HL-60 (cell line): ENCODE results near the gene CHN1.

ENCODE experiments used
- DNase-seq, 2 experiments: peaks; one replicate each; pipeline ENCODE4 v3.0.0-alpha.2; 2010 to 2020; ENCODE audit warnings: low read depth in 1 of 2, low spot score in 1 of 2
- H3K27ac ChIP-seq: fragments of 250-450 bp; sonication (Bioruptor Pico); replicated peaks from 2 replicates; pipeline ENCODE4 v1.5.1; 2020; ENCODE audit warnings: mild to moderate bottlenecking, moderate library complexity
- H3K27me3 ChIP-seq: fragments of 250-450 bp; sonication (Bioruptor Pico); 2 replicates; pipeline ENCODE4 v1.5.1; 2021; ENCODE audit warnings: mild to moderate bottlenecking, moderate library complexity; ENCODE audit not compliant: insufficient read depth, poor library complexity, severe bottlenecking
- H3K4me3 ChIP-seq: replicated peaks from 2 replicates; pipeline ENCODE4 v1.5.1; 2011; ENCODE audit warnings: mild to moderate bottlenecking, control low read depth, low read length; ENCODE audit not compliant: insufficient read depth
- GABPA ChIP-seq: IDR thresholded peaks from 2 replicates; pipeline ENCODE4 v1.6.1; 2012; ENCODE audit warnings: low read depth
- POLR2AphosphoS5 ChIP-seq: IDR thresholded peaks from 2 replicates; pipeline ENCODE4 v1.6.1; 2012; ENCODE audit warnings: low read depth
- SPI1 ChIP-seq: IDR thresholded peaks from 2 replicates; pipeline ENCODE4 v1.6.1; 2012; ENCODE audit warnings: low read depth, mild to moderate bottlenecking, borderline replicate concordance
- TF ChIP-seq, protein P1 (sequence below): IDR thresholded peaks from 2 replicates; pipeline ENCODE4 v1.6.1; 2012; ENCODE audit warnings: low read depth; ENCODE audit not compliant: insufficient replicate concordance
- TF ChIP-seq, protein P2 (sequence below): IDR thresholded peaks from one replicate; pipeline ENCODE4 v1.5.1; 2011; ENCODE audit warnings: low read length, control low read depth, inconsistent platforms; ENCODE audit not compliant: insufficient read depth

CHN1 gene

GRCh38 chr2:175012516-175012915, 7.3 kb upstream of the CHN1 start:
- Histone ChIP-seq H3K27me3 (peaks cover 11% of the 10 kb centered on the region), H3K4me3 (no peak overlapping the region), H3K27ac (no peak overlapping the region)
- DNase-seq = no peak
- TF ChIP-seq, protein P1, sequence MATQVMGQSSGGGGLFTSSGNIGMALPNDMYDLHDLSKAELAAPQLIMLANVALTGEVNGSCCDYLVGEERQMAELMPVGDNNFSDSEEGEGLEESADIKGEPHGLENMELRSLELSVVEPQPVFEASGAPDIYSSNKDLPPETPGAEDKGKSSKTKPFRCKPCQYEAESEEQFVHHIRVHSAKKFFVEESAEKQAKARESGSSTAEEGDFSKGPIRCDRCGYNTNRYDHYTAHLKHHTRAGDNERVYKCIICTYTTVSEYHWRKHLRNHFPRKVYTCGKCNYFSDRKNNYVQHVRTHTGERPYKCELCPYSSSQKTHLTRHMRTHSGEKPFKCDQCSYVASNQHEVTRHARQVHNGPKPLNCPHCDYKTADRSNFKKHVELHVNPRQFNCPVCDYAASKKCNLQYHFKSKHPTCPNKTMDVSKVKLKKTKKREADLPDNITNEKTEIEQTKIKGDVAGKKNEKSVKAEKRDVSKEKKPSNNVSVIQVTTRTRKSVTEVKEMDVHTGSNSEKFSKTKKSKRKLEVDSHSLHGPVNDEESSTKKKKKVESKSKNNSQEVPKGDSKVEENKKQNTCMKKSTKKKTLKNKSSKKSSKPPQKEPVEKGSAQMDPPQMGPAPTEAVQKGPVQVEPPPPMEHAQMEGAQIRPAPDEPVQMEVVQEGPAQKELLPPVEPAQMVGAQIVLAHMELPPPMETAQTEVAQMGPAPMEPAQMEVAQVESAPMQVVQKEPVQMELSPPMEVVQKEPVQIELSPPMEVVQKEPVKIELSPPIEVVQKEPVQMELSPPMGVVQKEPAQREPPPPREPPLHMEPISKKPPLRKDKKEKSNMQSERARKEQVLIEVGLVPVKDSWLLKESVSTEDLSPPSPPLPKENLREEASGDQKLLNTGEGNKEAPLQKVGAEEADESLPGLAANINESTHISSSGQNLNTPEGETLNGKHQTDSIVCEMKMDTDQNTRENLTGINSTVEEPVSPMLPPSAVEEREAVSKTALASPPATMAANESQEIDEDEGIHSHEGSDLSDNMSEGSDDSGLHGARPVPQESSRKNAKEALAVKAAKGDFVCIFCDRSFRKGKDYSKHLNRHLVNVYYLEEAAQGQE = no peak
- TF ChIP-seq GABPA (no peak), POLR2AphosphoS5 (no peak), SPI1 (no peak)
- TF ChIP-seq, protein P2, sequence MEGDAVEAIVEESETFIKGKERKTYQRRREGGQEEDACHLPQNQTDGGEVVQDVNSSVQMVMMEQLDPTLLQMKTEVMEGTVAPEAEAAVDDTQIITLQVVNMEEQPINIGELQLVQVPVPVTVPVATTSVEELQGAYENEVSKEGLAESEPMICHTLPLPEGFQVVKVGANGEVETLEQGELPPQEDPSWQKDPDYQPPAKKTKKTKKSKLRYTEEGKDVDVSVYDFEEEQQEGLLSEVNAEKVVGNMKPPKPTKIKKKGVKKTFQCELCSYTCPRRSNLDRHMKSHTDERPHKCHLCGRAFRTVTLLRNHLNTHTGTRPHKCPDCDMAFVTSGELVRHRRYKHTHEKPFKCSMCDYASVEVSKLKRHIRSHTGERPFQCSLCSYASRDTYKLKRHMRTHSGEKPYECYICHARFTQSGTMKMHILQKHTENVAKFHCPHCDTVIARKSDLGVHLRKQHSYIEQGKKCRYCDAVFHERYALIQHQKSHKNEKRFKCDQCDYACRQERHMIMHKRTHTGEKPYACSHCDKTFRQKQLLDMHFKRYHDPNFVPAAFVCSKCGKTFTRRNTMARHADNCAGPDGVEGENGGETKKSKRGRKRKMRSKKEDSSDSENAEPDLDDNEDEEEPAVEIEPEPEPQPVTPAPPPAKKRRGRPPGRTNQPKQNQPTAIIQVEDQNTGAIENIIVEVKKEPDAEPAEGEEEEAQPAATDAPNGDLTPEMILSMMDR = no peak

DNA sequence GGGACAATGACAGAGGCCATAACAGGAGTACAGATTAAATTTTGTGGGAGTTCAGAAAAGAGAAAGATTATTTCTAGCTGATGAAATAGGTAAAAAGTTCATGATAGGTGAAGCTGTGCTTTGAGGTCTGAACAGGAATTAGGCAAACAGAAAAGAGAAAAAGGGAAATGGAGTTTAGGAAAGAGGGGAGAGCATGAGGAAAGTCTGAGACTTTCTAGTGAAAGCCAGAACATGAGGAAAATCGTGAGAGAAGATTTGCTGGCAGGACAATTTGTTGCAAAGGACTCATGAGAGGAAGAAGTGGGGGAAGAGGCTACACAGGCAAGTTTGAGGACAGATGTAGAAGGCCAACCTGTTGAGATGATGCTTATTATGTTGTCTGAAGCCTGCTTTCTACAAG, 6.3 kb upstream of the CHN1 start:
- TF ChIP-seq, protein P2 = no peak
- TF ChIP-seq, protein P1 = no peak
- no peak for TF ChIP-seq POLR2AphosphoS5
- TF ChIP-seq GABPA = no peak
- no peak for TF ChIP-seq SPI1
- Histone ChIP-seq H3K4me3 (no peak overlapping the region), H3K27me3 (peaks cover 21% of the 10 kb centered on the region), H3K27ac (no peak overlapping the region)
- no peak for DNase-seq

- H3K27me3 ChIP-seq = peaks cover 28% of the 10 kb centered on the region
- H3K4me3 ChIP-seq = no peak overlapping the region
- no peak for DNase-seq
- no peak for TF ChIP-seq GABPA
- TF ChIP-seq, protein P1 = no peak
- no peak for TF ChIP-seq SPI1
- no peak for TF ChIP-seq POLR2AphosphoS5
- TF ChIP-seq, protein P2 = no peak
- H3K27ac ChIP-seq = no peak overlapping the region
These were observed 5.7 kb upstream of the CHN1 start for GRCh38 chr2:175010848-175011254.
